Astrocyte of the spinal cord (primary cell): Measurements from ENCODE around the gene ZNF343.

Source experiments
- DNase-seq: peaks from one replicate; pipeline ENCODE4 v3.0.0; 2011; ENCODE audit warnings: low read depth, low spot score
- H3K4me3 ChIP-seq: 2 replicates; pipeline ENCODE4 v1.5.1; 2011; ENCODE audit warnings: low read depth, mild to moderate bottlenecking, low read length, moderate library complexity
- in situ Hi-C: cut with HindIII; loops from 2 replicates; pipeline ENCODE4 v1.10.0; 2017; ENCODE audit warnings: low sequenced_read_pairs
- TF ChIP-seq, protein P1 (sequence below): IDR thresholded peaks from 2 replicates; pipeline ENCODE4 v1.5.1; 2012; ENCODE audit warnings: low read depth, mild to moderate bottlenecking, low read length, inconsistent platforms

The ZNF343 gene

GRCh38 chr20:2451939-2452732 lies 56.6 kb downstream of the ZNF343 start:
- no peak overlapping the region for H3K4me3 ChIP-seq
- TF ChIP-seq, protein P1, sequence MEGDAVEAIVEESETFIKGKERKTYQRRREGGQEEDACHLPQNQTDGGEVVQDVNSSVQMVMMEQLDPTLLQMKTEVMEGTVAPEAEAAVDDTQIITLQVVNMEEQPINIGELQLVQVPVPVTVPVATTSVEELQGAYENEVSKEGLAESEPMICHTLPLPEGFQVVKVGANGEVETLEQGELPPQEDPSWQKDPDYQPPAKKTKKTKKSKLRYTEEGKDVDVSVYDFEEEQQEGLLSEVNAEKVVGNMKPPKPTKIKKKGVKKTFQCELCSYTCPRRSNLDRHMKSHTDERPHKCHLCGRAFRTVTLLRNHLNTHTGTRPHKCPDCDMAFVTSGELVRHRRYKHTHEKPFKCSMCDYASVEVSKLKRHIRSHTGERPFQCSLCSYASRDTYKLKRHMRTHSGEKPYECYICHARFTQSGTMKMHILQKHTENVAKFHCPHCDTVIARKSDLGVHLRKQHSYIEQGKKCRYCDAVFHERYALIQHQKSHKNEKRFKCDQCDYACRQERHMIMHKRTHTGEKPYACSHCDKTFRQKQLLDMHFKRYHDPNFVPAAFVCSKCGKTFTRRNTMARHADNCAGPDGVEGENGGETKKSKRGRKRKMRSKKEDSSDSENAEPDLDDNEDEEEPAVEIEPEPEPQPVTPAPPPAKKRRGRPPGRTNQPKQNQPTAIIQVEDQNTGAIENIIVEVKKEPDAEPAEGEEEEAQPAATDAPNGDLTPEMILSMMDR, result peak; percentile 93
- in situ Hi-C loops, result no loop called here
- peak; percentile 67 for DNase-seq

GRCh38 chr20:2451422-2451821 lies 57.3 kb downstream of the ZNF343 start:
- in situ Hi-C loops, result no loop called here
- DNase-seq, result no peak
- TF ChIP-seq, protein P1, result no peak
- no peak overlapping the region for H3K4me3 ChIP-seq

DNA sequence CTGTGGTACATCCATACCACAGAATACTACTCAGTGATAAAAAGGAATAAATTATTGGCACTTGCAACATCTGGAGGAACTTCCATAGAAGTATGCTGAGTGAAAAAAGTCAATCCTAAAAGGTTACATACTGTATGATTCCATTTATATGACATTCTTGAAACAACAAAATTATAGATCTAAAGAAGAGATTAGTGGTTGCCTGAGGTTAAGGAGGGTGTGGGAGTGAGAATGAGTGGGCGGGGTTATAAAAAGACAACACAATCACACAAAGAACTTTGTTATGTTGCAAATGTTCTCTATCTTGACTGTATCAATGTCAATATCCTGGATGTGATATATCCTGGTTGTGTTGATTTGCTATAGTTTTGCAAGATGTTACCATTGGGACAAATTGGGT lies 59.3 kb downstream of the ZNF343 start:
- no peak for DNase-seq

GRCh38 chr20:2446845-2447244 lies 61.9 kb downstream of the ZNF343 start:
- no peak overlapping the region for H3K4me3 ChIP-seq
- no peak for DNase-seq
- TF ChIP-seq, protein P1, result no peak
- in situ Hi-C loops, result no loop called here

More for the DNA sequence above, 59.3 kb downstream of the ZNF343 start:
- in situ Hi-C loops, result no loop called here
- no peak overlapping the region for H3K4me3 ChIP-seq
- TF ChIP-seq, protein P1, result no peak
